ENCODE measurements around the gene CDS1.
"Not testable (repeated sequence)": the region's sequence is repeated elsewhere in the genome, so short reads cannot be mapped to it uniquely, and the experiment has no call there.

The CDS1 gene

DNA sequence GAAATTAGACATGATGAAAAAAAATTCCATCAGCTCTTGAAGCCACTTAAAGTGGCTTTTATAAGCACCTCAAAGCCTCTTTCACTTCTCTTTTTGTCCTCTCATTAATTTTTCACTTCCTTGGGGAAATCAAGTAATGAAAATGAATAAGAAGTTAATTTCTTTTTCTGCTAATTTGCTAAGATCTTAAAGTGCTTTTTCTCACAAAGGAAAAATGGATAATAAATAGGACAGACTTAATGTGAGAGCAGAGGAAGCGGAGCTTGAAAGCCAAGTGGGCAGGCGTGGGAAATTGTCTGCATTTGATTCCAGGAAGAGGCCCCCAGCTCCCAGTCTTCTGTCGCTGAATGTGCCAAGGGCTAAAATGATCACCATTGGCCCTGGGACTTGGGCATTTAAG lies 28.6 kb downstream of the CDS1 start:
- no peak for DNase-seq (ENCODE audit: low spot score)

- DNase-seq (ENCODE audit: low spot score) = no peak
Measured at GRCh38 chr4:84614891-84615290, 32.0 kb downstream of the CDS1 start.

DNA sequence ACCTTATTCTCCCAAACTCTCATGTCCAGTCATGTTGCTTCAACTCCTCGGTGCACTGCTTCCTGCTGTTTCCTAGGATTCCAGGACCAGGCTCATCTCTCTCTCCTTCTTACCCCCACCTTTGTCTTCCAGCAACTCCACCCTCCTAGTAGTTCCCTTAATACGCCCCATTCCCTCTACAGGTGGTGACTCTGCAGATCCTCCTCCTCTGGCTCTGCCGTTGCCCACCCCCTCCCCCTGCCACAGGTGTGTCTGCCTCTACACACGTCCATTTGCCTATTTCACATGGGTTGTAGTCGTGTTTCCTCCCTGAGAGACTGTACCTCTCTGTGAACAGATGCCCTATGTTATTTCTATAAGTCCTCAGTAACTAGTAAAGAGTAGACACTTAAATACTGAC lies 32.4 kb downstream of the CDS1 start:
- DNase-seq (ENCODE audit: low spot score) = no peak

DNA sequence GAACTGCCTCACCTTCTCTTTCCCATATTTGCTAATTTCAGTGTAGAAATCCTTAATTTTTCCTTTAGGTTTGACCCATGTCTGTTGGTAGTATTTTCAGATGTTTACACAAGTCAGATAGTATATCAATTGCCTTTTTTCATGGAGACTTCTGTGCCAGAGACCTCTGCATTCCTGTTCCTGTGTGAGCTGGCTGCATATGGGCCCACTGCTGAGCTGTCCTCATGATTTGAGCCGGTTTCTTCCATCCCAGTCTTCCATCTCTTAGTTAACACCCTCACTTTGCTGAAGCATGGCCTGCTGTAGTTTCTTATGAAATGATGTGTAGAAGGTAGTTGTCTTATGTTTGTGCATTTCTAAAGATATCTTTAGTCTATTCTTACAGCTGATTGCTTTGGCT lies 40.0 kb downstream of the CDS1 start:
- no peak for DNase-seq (ENCODE audit: low spot score)

GRCh38 chr4:84623661-84624060 lies 40.7 kb downstream of the CDS1 start:
- no peak for DNase-seq (ENCODE audit: low spot score)

DNA sequence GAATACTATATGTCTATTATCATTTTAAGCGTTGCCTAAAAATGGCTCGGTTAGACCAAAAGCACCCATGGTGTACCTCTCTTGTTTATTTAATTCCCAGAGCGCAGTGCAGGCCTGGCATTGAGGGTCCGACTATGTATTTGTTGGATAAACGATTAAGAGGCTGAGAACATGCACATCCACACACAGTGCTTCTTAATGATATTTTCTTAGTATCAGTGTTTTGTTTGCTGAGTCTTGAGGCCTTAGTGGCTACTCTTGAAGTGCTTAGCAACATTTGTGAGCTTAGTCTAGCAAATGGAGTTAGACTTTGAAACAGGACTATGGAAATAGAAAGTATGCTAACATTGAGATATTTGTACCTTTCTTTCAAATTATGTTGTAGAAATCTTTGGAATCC lies 43.7 kb downstream of the CDS1 start:
- DNase-seq (ENCODE audit: low spot score) = no peak

GRCh38 chr4:84631573-84631972 lies 48.6 kb downstream of the CDS1 start:
- DNase-seq (ENCODE audit: low spot score) = no peak

- DNase-seq (ENCODE audit: low spot score) = no peak
Measured at GRCh38 chr4:84632092-84632491, 49.2 kb downstream of the CDS1 start.

GRCh38 chr4:84634961-84635360 lies 52.0 kb downstream of the CDS1 start:
- DNase-seq (ENCODE audit: low spot score) = no peak

DNA sequence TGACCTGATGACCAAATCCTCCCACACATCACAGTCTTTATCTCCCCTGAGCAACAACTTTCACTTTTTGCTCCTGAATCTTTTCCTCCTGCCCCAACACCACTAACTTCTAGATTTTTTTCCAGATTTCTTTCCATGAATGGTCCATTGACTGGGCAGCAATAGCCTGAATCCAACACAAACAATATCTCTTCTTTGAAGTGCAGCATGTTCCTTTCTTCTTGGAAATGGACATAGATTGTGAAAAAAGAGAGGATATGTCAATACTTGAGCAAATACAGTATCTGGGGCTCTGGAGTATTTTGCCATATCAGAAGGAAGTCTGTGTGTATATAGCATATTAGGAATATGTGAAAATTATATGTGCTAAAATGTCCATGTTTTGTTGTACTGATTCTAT lies 55.2 kb downstream of the CDS1 start:
- DNase-seq (ENCODE audit: low spot score) = no peak

DNA sequence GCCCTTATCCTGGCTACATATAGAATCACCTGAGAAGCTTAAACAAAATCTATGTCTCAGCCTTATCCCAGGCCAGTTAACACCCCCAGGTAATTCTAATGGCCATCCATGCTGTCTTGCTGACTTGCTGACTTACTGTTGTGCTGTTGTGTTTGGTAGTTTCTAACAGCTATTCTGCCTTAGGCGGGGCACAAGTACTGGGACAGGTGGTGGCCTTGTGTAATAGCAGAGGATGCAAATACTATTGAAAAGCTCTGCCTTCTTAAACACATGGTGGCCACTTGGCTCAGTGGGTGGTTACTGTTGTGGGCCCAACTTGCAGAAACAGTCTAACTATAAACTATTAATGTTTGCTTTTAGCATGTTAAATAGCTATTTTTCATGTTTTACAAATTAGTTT lies 56.2 kb downstream of the CDS1 start:
- DNase-seq (ENCODE audit: low spot score) = no peak

DNA sequence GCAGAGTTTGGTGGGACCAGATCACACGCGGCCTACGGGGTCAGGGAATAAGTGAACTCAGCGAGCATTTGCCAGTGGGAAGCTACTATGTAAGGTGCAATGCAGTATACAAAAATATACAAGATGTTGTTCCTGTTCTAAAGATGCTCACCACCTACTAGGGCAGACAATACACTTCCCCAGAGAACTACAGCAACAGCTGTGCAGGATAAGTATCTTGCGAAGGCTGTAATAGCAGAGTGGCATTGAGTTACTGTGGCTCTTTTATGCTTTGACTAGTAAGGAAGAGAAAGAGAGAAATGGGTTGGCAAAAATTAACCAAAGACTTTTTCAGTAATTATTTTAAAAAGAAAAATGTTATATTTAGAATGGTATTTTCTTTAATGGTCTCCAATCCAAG lies 61.2 kb downstream of the CDS1 start:
- DNase-seq (ENCODE audit: low spot score) = no peak

- DNase-seq (ENCODE audit: low spot score) = no peak
Measured at GRCh38 chr4:84647312-84647884, 64.5 kb downstream of the CDS1 start.

DNA sequence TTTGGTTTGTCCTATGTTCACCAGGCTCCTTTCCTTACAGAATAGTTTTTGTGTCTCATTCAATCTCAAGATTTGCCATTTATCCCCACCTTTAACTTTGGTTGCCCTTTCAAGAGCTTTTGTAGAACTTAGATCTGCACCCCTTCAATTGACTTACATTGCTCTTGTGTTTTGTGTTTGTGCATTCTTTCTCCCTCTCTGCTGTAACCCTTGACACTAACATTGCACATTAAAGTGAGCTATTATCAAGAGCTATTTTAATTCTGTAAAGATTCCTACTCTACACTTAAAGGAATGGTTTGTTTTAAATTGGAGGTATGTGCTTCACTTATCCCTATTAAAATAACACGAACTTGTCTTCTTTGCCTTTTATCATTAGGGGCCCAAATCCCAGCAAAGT lies 65.3 kb downstream of the CDS1 start:
- DNase-seq (ENCODE audit: low spot score) = no peak

- DNase-seq (ENCODE audit: low spot score) = no peak
Measured at GRCh38 chr4:84648863-84649647, 66.1 kb downstream of the CDS1 start.

DNA sequence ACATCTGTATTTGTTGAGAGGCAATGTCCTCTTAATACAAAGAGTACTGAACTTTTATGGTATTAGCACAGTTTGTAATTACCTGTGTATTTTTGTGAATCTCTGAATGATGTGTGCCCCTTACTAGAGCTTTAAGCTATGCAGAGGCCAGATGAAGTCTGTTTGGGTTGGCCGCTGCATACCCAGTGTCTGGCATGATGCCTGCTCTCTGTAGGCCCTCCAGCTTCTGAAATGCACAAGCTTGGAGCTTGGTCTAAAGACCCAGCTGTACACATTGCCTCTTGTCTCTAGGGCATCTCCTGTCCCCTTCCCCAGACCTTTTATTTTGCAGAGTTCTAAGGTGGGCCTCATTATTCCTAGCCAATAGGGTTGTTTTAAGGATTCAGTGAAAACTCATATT lies 68.6 kb downstream of the CDS1 start:
- no peak for DNase-seq (ENCODE audit: low spot score)

GRCh38 chr4:84652478-84652877 lies 69.6 kb downstream of the CDS1 start:
- no peak for DNase-seq (ENCODE audit: low spot score)

DNA sequence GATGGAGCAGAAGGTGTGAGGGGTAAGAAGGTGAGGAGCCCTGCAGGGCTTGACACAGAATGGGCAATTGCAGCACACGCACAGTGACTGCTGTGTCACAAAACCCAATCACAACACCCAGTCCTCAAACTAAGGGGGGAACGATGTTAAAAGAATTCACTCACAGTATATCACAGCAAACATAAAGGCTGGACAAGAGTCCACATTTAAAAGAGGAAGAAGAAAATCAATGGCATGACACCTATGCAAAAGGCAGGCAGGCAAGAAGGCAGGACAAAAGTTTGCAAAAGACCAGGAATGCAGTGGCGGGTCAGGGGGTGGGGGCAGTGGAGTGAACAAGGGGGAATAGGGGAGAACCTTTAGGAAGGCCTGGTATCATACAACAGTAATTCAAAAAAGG lies 77.7 kb downstream of the CDS1 start:
- DNase-seq (ENCODE audit: low spot score) = no peak

DNA sequence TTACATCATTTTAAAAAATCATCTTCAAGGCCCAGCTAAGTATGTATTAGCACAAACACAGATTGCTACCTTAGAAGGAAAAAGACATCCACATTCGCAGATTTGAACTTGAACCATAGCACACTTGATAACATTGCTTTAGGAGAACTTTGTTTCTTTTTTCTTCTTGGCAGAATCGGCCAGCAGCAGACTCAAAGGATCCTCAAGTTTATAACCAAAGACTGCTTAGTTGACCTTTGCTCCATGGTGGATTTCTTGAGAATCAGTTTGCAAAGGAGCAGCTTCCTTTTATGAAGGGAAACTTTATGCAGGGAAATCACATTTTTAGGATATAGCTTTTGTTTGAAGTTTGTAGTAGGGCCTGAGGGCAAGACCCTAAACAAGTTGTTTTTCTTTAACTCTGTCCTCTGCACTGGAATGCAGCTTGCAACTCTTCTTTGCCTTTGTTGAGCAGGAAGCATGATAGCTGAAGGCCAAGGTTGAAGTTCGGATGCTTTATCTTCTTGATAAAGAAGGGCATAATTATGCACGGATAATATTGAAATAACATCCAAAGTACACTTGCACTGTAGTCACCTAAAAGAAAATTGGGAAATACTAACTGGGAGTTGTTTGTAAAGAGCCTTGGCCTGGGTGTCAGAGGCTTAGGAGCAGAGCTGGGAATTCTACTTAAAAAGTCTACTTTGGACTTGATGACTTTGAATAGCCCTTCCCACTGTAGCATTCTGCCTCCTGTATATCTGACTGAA lies 78.4 kb downstream of the CDS1 start:
- DNase-seq (ENCODE audit: low spot score) = no peak

- DNase-seq (ENCODE audit: low spot score) = not testable (repeated sequence)
Measured at GRCh38 chr4:84664767-84665166, 81.8 kb downstream of the CDS1 start.

GRCh38 chr4:84666439-84666838 lies 83.5 kb downstream of the CDS1 start:
- no peak for DNase-seq (ENCODE audit: low spot score)

DNA sequence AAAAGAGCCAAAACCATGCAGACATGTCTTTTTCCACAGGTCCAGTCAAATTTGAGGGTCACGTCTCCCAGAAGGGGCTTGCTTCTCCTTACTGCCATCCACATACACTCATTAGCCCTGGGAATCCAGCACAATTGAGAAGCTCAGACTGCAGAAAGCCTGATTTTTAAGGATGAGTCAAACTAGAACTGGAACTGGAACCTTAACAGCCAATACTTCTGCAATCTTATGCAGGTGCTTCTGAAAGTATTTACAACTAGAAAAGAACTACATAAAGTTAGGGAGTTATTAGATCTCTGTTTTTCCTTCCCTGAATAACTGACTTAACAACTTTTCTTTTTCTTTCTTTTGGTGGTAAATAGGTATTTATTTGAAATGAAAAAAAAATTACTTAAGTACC lies 86.3 kb downstream of the CDS1 start:
- no peak for DNase-seq (ENCODE audit: low spot score)

- no peak for DNase-seq (ENCODE audit: low spot score)
Measured at GRCh38 chr4:84672177-84672576, 89.2 kb downstream of the CDS1 start.

All from activated CD4-positive, alpha-beta T cell treated with anti-CD3 and anti-CD28 coated beads, Interleukin-2, Interleukin-4, amounts not matched to agents 100 ng/mL and 50 ng/mL, durations not matched to agents 16 hours and 8 hours (primary cell).